Bronchial smooth muscle cell (primary cell): ENCODE measurements around the gene KCNIP4. TPM values are rescaled to one million over a fixed set of nuclear protein-coding genes. Genes with fewer than 3 reads are reported as not detected.

ENCODE experiments used
- total RNA-seq: library from RNA; depleted of rRNA; stranded (reverse); fragments of >200 nt; gene quantifications from 2 replicates; pipeline ENCODE4 v1.2.1, GENCODE V29; 2014

The KCNIP4 gene
- under 0.01 TPM in 1 of 2 replicates, not detected in the other for total RNA-seq

GRCh38 chr4:21948347-21949072 is at the start of gene KCNIP4:
Gene KCNIP4, minus strand, starts transcription at chr4:21948772.

GRCh38 chr4:20700007-20700761 is 1248.4 kb downstream of the KCNIP4 start, which contains the start of gene PACRGL:
Gene PACRGL, plus strand, starts transcription at chr4:20700458. Its CDS starts 4,024 bp downstream, at chr4:20704482.

